SU-DHL-6 (cell line): Measurements from ENCODE around the gene STK16.

Experiments used
- H2AFZ ChIP-seq: fragments of 200-600 bp; sonication (generic); 2 replicates; pipeline ENCODE4 v1.6.1; 2014; ENCODE audit warnings: low read depth, mild to moderate bottlenecking, moderate library complexity, mixed read lengths, antibody characterized with exemption, low read length; ENCODE audit not compliant: severe bottlenecking
- H3F3A ChIP-seq: fragments of 200-600 bp; shearing (Covaris generic); 2 replicates; pipeline ENCODE4 v1.6.0; 2016; ENCODE audit warnings: antibody characterized with exemption, mild to moderate bottlenecking; ENCODE audit not compliant: insufficient read depth
- H3K27ac ChIP-seq: fragments of 200-600 bp; sonication (generic); 2 replicates; pipeline ENCODE4 v1.5.1; 2016; ENCODE audit warnings: low read depth, mild to moderate bottlenecking, low read length, moderate library complexity, mixed read lengths
- H3K27me3 ChIP-seq: fragments of 200-600 bp; sonication (generic), shearing (Covaris generic); 2 replicates; pipeline ENCODE4 v1.6.0; 2014; ENCODE audit warnings: mild to moderate bottlenecking, low read length
- H3K36me3 ChIP-seq: fragments of 200-600 bp; sonication (generic); 2 replicates; pipeline ENCODE4 v1.6.1; 2014; ENCODE audit warnings: mild to moderate bottlenecking, low read length, mixed read lengths
- H3K4me2 ChIP-seq: fragments of 300-600, 200-600 bp; shearing (Covaris generic), sonication (generic); 2 replicates; pipeline ENCODE4 v1.6.0; 2014; ENCODE audit warnings: low read length, low read depth, mild to moderate bottlenecking; ENCODE audit not compliant: poor library complexity, severe bottlenecking
- H3K4me3 ChIP-seq: fragments of 200-600 bp; sonication (generic); 2 replicates; pipeline ENCODE4 v1.5.1; 2014; ENCODE audit warnings: antibody characterized with exemption, low read length, mild to moderate bottlenecking, mixed read lengths; ENCODE audit not compliant: insufficient read depth, poor library complexity, severe bottlenecking
- H3K79me2 ChIP-seq: fragments of 200-600 bp; sonication (generic); 2 replicates; pipeline ENCODE4 v1.6.1; 2014; ENCODE audit warnings: mild to moderate bottlenecking, low read length, moderate library complexity; ENCODE audit not compliant: insufficient read depth
- H3K9ac ChIP-seq: fragments of 200-600 bp; sonication (generic); 2 replicates; pipeline ENCODE4 v1.7.0; 2014; ENCODE audit warnings: mild to moderate bottlenecking, low read length
- H3K9me2 ChIP-seq: fragments of 200-600 bp; sonication (generic); replicated peaks from 2 replicates; pipeline ENCODE4 v1.6.1; 2014; ENCODE audit warnings: low read length; ENCODE audit not compliant: insufficient read depth
- H3K9me3 ChIP-seq: fragments of 200-600 bp; sonication (generic); 2 replicates; pipeline ENCODE4 v1.6.1; 2014; ENCODE audit warnings: low read length, mixed read lengths; ENCODE audit not compliant: insufficient read depth
- H4K20me1 ChIP-seq: fragments of 200-600 bp; sonication (generic); 2 replicates; pipeline ENCODE4 v1.6.1; 2014; ENCODE audit warnings: low read depth, mild to moderate bottlenecking, antibody characterized with exemption, low read length, moderate library complexity, mixed read lengths
- EZH2phosphoT487 ChIP-seq: fragments of 200-600 bp; sonication (generic), shearing (Covaris generic); conservative IDR thresholded peaks from 2 replicates; pipeline ENCODE4 v1.6.1; 2018; ENCODE audit warnings: mild to moderate bottlenecking, antibody characterized with exemption, low read length, moderate library complexity, mixed read lengths
- TF ChIP-seq, protein P1 (sequence below): fragments of 200-600 bp; sonication (generic); IDR thresholded peaks from one replicate; pipeline ENCODE4 v1.5.1; 2017; ENCODE audit warnings: antibody characterized with exemption, mild to moderate bottlenecking, low read length, moderate library complexity; ENCODE audit not compliant: insufficient read depth, poor library complexity, severe bottlenecking

Gene STK16

GRCh38 chr2:219245148-219245898, at the start of gene STK16, which contains the start of gene GLB1L:
TSS of gene STK16 (plus strand) at chr2:219245479. CDS start at chr2:219246000, 521 bp downstream.
TSS of gene GLB1L (minus strand) at chr2:219245444. CDS start at chr2:219243573, 1,871 bp downstream.
- peaks cover 3% of the 10 kb centered on the region; the same call in 1 of the 2 replicates for H3K79me2 ChIP-seq
- peak within 1 kb of the TSS; percentile 79 for H3K4me3 ChIP-seq
- no peaks in the 10 kb centered on the region for H3K36me3 ChIP-seq
- H3K9ac ChIP-seq = peak within 1 kb of the TSS; percentile 85
- no peak for TF ChIP-seq EZH2phosphoT487
- TF ChIP-seq, protein P1, sequence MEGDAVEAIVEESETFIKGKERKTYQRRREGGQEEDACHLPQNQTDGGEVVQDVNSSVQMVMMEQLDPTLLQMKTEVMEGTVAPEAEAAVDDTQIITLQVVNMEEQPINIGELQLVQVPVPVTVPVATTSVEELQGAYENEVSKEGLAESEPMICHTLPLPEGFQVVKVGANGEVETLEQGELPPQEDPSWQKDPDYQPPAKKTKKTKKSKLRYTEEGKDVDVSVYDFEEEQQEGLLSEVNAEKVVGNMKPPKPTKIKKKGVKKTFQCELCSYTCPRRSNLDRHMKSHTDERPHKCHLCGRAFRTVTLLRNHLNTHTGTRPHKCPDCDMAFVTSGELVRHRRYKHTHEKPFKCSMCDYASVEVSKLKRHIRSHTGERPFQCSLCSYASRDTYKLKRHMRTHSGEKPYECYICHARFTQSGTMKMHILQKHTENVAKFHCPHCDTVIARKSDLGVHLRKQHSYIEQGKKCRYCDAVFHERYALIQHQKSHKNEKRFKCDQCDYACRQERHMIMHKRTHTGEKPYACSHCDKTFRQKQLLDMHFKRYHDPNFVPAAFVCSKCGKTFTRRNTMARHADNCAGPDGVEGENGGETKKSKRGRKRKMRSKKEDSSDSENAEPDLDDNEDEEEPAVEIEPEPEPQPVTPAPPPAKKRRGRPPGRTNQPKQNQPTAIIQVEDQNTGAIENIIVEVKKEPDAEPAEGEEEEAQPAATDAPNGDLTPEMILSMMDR = no peak
- H4K20me1 ChIP-seq = no peaks in the 10 kb centered on the region
- H2AFZ ChIP-seq = peak within 1 kb of the TSS; percentile 93
- peak within 1 kb of the TSS; percentile 72 for H3K4me2 ChIP-seq
- H3K9me3 ChIP-seq = no peaks in the 10 kb centered on the region
- H3K27me3 ChIP-seq = no peaks in the 10 kb centered on the region
- H3F3A ChIP-seq = peaks cover 3% of the 10 kb centered on the region; the same call in 1 of the 2 replicates
- H3K9me2 ChIP-seq = no peaks in the 10 kb centered on the region
- H3K27ac ChIP-seq = peak within 1 kb of the TSS; percentile 38

DNA sequence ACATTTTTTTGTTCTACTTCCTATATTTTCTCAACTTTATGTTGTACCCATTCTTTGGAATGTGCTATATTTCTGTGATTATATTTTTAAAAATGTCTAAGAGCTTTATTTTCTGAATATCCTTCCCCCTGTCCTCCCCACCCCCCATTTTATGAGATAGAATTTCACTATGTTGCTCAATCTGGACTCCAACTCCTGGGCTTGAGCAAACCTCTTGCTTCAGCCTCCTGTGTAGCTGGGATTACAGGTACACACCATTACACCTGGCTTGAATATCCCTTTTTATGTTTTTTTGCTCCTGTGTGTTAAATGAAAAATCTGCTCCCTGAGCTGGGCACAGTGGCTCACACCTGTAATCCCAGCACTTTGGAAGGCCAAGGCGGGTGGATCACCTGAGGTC, 47.9 kb upstream of the STK16 start:
- H3K9ac ChIP-seq = no peak overlapping the region
- no peak overlapping the region for H3K4me3 ChIP-seq
- H3K79me2 ChIP-seq = no peaks in the 10 kb centered on the region
- H3K4me2 ChIP-seq = no peak overlapping the region
- H3F3A ChIP-seq = no peaks in the 10 kb centered on the region
- no peak overlapping the region for H3K27ac ChIP-seq
- H3K9me2 ChIP-seq = no peaks in the 10 kb centered on the region
- no peaks in the 10 kb centered on the region for H4K20me1 ChIP-seq
- TF ChIP-seq, protein P1 = no peak
- TF ChIP-seq EZH2phosphoT487 = no peak
- H3K36me3 ChIP-seq = no peaks in the 10 kb centered on the region
- H3K9me3 ChIP-seq = no peaks in the 10 kb centered on the region
- no peaks in the 10 kb centered on the region; the same call in 1 of the 2 replicates for H3K27me3 ChIP-seq
- H2AFZ ChIP-seq = no peak overlapping the region

DNA sequence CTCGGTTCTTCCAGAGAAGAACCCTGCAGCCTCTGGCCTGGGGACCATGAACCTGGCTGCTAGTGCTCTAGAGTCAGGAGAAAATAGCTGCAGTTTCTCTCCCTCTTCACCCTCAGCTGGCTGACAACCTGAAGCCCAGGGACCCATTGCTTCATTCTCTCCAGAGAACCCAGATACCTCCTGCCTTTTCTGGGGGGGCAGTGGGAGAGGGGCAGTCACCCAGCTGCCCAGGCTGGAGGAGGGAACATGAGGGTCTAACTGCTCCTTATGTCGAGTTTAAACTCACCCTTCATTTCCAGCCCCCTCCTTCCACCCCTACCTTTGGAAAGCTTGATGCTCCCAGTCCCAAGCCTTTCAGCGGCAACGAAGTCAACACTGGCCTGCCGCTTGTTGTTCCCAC, 46.3 kb upstream of the STK16 start:
- Histone ChIP-seq H3K36me3 (no peaks in the 10 kb centered on the region), H3K4me2 (no peak overlapping the region), H3K4me3 (no peak overlapping the region), H3K27me3 (no peaks in the 10 kb centered on the region), H4K20me1 (no peaks in the 10 kb centered on the region), H3K79me2 (no peaks in the 10 kb centered on the region), H3K9me3 (no peaks in the 10 kb centered on the region), H3K9ac (no peak overlapping the region), H3K27ac (no peak overlapping the region), H3F3A (no peaks in the 10 kb centered on the region), H3K9me2 (no peaks in the 10 kb centered on the region), H2AFZ (no peak overlapping the region)
- no peak for TF ChIP-seq EZH2phosphoT487
- TF ChIP-seq, protein P1 = no peak
